Gastrocnemius medialis (tissue), 4 donors: ENCODE measurements around the gene FAM168A. TPM values are rescaled to one million over a fixed set of nuclear protein-coding genes. Genes with fewer than 3 reads are reported as not detected.

Experiments
- ATAC-seq, 2 donors: fragments of 150-250 bp; one replicate each; pipeline ENCODE4 v1.9.1; 2016
- DNase-seq, 2 donors: peaks; one replicate each; pipeline ENCODE4 v3.0.0-alpha.2; 2019
- H3K27ac ChIP-seq, 4 donors: fragments of 200-600 bp; sonication (generic); 1 replicate in 1 of 4; 2 replicates in 3 of 4; pipeline ENCODE4 v1.5.1; 2016 to 2018; ENCODE audit warnings: mild to moderate bottlenecking in 2 of 4, moderate library complexity in 1 of 4
- H3K27me3 ChIP-seq, 3 donors: fragments of 200-600 bp; sonication (generic) in 2 of 3; 1 replicate in 1 of 3; 2 replicates in 2 of 3; pipeline versions ENCODE4 v1.5.1 to v1.6.0; 2016 to 2019; ENCODE audit warnings: mild to moderate bottlenecking in 1 of 3, moderate library complexity in 1 of 3
- H3K36me3 ChIP-seq, 2 donors: fragments of 200-600 bp; sonication (generic) in 1 of 2; one replicate each; pipeline ENCODE4 v1.5.1; 2017 to 2018
- H3K4me1 ChIP-seq, 2 donors: fragments of 200-600 bp; sonication (generic) in 1 of 2; one replicate each; pipeline ENCODE4 v1.5.1; 2016 to 2017; ENCODE audit warnings: mild to moderate bottlenecking in 2 of 2
- H3K4me3 ChIP-seq, 4 donors: fragments of 200-600 bp; sonication (generic) in 3 of 4; 1 replicate in 1 of 4; 2 replicates in 3 of 4; pipeline ENCODE4 v1.5.1; 2016 to 2019; ENCODE audit warnings: mild to moderate bottlenecking in 2 of 4
- H3K9me3 ChIP-seq, 3 donors: fragments of 200-600 bp; sonication (generic) in 2 of 3; 1 replicate in 1 of 3; 2 replicates in 2 of 3; pipeline ENCODE4 v1.5.1; 2016 to 2019
- POLR2A ChIP-seq, 2 donors: fragments of 450-650 bp; IDR thresholded peaks; one replicate each; pipeline ENCODE4 v1.6.1; 2017; ENCODE audit warnings: antibody characterized with exemption in 2 of 2, mild to moderate bottlenecking in 2 of 2, moderate library complexity in 2 of 2
- in situ Hi-C, 4 donors: fragments of 200-750 bp; cut with MboI; loops; one replicate each; pipeline versions ENCODE4 v1.15.0 to v1.8.0; 2017; ENCODE audit warnings: low sequenced_read_pairs in 4 of 4
- intact Hi-C: fragments of 100-400 bp; cut with DNase I; formaldehyde crosslinking; loops from one replicate; pipeline ENCODE4 v1.15.1; 2023; ENCODE audit warnings: low total_unique reads
- total RNA-seq, 4 donors: library from RNA; depleted of rRNA; stranded (reverse); fragments of >200 nt; gene quantifications; one replicate each; pipeline versions ENCODE4 v1.1.0 to v1.2.3, GENCODE V29; 2016
- TF ChIP-seq, protein P1 (sequence below), 5 experiments: fragments of 450-650 bp in 3 of 5; fragments of 200-600 bp in 2 of 5; sonication (generic) in 2 of 5; IDR thresholded peaks in 4 of 5; conservative IDR thresholded peaks in 1 of 5; 1 replicate in 4 of 5; 2 replicates in 1 of 5; pipeline ENCODE4 v1.5.1; 2016 to 2019; ENCODE audit warnings: antibody characterized with exemption in 5 of 5, mild to moderate bottlenecking in 3 of 5, moderate library complexity in 3 of 5

Gene FAM168A
- total RNA-seq, 4 donors from 2014 or later = 15.9 to 29.3 (median 21.4) TPM

DNA sequence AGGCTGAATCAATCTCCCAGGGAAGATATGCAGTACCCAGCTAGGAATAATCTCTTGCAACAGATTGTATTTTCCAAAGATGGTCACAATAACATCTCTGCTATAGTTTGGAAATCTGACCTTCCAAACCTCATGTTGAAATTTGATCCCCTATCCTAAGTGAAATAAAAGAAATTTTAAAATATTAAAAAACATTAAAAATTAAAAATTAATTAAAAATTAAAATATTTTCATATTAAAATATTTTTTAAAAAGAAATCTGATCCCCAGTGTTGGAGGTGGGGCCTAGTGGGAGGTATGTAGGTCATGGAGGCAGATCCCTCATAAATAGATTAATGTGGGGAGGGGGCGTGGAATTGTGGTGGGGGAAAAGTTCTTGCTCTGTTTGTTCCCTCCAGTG, 79.7 kb downstream of the FAM168A start:
- Histone ChIP-seq H3K4me1 (peaks cover 0 to 15% of the 10 kb centered on the region in 2 donors), H3K4me3 (no peak overlapping the region), H3K27ac (no peak overlapping the region), H3K36me3 (no peaks in the 10 kb centered on the region), H3K9me3 (no peaks in the 10 kb centered on the region), H3K27me3 (no peaks in the 10 kb centered on the region)
- in situ Hi-C loops (no loop called here), intact Hi-C loops (no loop called here)
- ATAC-seq = no peak
- no peak for DNase-seq
- no peak for TF ChIP-seq POLR2A (IDR thresholded peaks at IDR 0.05)
- TF ChIP-seq, protein P1, sequence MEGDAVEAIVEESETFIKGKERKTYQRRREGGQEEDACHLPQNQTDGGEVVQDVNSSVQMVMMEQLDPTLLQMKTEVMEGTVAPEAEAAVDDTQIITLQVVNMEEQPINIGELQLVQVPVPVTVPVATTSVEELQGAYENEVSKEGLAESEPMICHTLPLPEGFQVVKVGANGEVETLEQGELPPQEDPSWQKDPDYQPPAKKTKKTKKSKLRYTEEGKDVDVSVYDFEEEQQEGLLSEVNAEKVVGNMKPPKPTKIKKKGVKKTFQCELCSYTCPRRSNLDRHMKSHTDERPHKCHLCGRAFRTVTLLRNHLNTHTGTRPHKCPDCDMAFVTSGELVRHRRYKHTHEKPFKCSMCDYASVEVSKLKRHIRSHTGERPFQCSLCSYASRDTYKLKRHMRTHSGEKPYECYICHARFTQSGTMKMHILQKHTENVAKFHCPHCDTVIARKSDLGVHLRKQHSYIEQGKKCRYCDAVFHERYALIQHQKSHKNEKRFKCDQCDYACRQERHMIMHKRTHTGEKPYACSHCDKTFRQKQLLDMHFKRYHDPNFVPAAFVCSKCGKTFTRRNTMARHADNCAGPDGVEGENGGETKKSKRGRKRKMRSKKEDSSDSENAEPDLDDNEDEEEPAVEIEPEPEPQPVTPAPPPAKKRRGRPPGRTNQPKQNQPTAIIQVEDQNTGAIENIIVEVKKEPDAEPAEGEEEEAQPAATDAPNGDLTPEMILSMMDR (IDR thresholded peaks at IDR 0.05 in 4 of 5, conservative IDR thresholded peaks at IDR 0.05 in 1 of 5) = no peak

DNA sequence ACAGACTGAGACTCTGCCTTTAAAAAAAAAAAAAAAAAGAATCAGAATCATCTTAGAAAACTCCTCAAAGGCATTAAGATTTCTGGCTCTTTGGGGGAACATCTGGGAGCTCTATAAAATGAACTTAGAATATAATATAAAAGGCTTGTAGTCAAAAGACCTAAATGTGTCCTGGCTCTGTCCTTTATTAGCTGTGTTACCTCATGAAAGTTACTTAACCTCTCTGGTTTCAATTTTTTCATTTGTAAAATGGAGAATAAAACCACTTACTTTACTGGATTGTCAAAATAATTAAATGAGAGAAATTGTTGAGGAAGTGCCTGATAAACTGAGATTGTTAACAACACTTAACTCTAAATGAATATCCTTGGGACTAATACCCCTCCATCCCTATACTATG, 81.8 kb downstream of the FAM168A start:
- H3K4me3 ChIP-seq = no peak overlapping the region
- intact Hi-C loops = no loop called here
- H3K27me3 ChIP-seq = no peaks in the 10 kb centered on the region
- no peaks in the 10 kb centered on the region for H3K9me3 ChIP-seq
- H3K4me1 ChIP-seq = peaks cover 0 to 20% of the 10 kb centered on the region in 2 donors
- DNase-seq = no peak
- in situ Hi-C loops = no loop called here
- no peak for ATAC-seq
- no peak overlapping the region for H3K27ac ChIP-seq
- H3K36me3 ChIP-seq = no peaks in the 10 kb centered on the region
- no peak for TF ChIP-seq POLR2A (IDR thresholded peaks at IDR 0.05)
- TF ChIP-seq, protein P1 (IDR thresholded peaks at IDR 0.05 in 4 of 5, conservative IDR thresholded peaks at IDR 0.05 in 1 of 5) = no peak

DNA sequence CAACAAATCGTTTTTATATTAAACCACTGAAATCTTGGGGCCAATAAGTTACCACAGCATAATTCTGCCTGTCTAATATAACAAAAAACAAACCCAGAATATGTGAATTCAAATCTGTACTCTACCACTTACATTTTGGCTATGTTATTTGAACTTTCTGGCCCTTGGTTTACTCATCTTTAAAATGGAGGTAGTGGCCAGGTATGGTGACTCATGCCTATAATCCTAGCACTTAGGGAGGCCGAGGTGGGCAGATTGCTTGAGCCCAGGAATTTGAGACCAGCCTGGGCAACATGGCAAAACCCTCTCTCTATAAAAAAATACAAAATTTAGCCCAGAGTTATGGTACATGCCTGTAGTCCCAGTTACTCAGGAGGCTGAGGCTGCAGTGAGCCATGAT, 84.2 kb downstream of the FAM168A start:
- H3K4me1 ChIP-seq = peaks cover 0 to 15% of the 10 kb centered on the region in 2 donors
- no peaks in the 10 kb centered on the region for H3K27me3 ChIP-seq
- in situ Hi-C loops = no loop called here
- TF ChIP-seq, protein P1 (IDR thresholded peaks at IDR 0.05 in 4 of 5, conservative IDR thresholded peaks at IDR 0.05 in 1 of 5) = no peak
- TF ChIP-seq POLR2A (IDR thresholded peaks at IDR 0.05) = no peak
- no peak overlapping the region for H3K27ac ChIP-seq
- no peak for DNase-seq
- no peaks in the 10 kb centered on the region for H3K36me3 ChIP-seq
- no peak overlapping the region for H3K4me3 ChIP-seq
- no peak for ATAC-seq
- intact Hi-C loops = no loop called here
- H3K9me3 ChIP-seq = no peaks in the 10 kb centered on the region

DNA sequence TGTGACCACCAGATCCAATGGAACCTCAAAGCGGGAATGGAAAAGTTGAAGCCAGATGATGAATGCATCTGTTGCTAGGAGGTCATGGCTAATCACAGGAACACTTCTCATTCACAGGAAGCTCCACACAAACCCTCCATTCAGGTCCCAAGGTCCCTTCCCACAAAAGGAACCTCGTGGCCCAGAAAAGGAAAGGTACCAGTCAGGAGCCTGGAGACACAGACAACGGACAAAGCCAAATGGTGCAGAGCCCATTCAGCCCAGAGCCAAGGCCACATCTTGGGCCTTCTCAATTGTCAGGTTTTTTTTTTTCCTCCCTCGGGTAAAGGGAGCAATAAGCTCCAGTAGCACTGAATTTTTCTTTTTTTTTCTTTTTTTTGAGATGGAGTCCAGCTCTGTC, 87.0 kb downstream of the FAM168A start:
- Histone ChIP-seq H3K27ac (no peak overlapping the region), H3K4me1 (peaks cover 0 to 15% of the 10 kb centered on the region in 2 donors), H3K36me3 (no peaks in the 10 kb centered on the region), H3K27me3 (no peaks in the 10 kb centered on the region), H3K9me3 (no peaks in the 10 kb centered on the region), H3K4me3 (no peak overlapping the region)
- in situ Hi-C loops = no loop called here
- DNase-seq = no peak
- intact Hi-C loops = no loop called here
- ATAC-seq = no peak
- TF ChIP-seq, protein P1 (IDR thresholded peaks at IDR 0.05 in 4 of 5, conservative IDR thresholded peaks at IDR 0.05 in 1 of 5) = no peak
- TF ChIP-seq POLR2A (IDR thresholded peaks at IDR 0.05) = no peak

DNA sequence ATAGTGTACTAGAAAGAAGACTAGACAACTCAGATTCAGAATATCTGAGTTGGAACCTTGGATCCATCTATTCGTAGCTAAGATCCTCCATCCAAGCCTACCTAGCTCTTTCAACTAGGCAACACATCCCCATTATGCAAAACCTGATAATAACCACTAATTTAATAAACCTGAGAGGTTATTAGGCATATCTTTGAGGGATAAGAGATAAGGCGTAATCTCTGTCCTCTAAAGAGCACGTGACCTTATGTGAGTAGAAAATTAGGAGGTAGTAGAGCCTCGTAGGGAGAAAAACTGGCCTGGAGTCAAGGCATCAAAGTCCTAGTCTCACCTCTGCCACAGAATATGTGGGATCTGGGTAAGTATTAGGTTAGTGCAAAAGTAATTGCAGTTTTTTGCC, 87.8 kb downstream of the FAM168A start:
- no peaks in the 10 kb centered on the region for H3K9me3 ChIP-seq
- in situ Hi-C loops = no loop called here
- H3K27me3 ChIP-seq = no peaks in the 10 kb centered on the region
- no peak for TF ChIP-seq POLR2A (IDR thresholded peaks at IDR 0.05)
- H3K27ac ChIP-seq = no peak overlapping the region
- no peaks in the 10 kb centered on the region for H3K36me3 ChIP-seq
- H3K4me1 ChIP-seq = peaks cover 0 to 15% of the 10 kb centered on the region in 2 donors
- intact Hi-C loops = no loop called here
- DNase-seq = no peak
- ATAC-seq = no peak
- no peak overlapping the region for H3K4me3 ChIP-seq
